SKM-1 treated with dmso at 0.1 percent for 144 hours (cell line): ENCODE data around the gene CHRNB1.
"Not testable (repeated sequence)": the region's sequence is repeated elsewhere in the genome, so short reads cannot be mapped to it uniquely, and the experiment has no call there.

Source experiments
- DNase-seq: peaks from one replicate; lab custom pipeline; 2025; ENCODE audit not compliant: unreplicated experiment; lab: John Stamatoyannopoulos, UW

CHRNB1 gene

DNA sequence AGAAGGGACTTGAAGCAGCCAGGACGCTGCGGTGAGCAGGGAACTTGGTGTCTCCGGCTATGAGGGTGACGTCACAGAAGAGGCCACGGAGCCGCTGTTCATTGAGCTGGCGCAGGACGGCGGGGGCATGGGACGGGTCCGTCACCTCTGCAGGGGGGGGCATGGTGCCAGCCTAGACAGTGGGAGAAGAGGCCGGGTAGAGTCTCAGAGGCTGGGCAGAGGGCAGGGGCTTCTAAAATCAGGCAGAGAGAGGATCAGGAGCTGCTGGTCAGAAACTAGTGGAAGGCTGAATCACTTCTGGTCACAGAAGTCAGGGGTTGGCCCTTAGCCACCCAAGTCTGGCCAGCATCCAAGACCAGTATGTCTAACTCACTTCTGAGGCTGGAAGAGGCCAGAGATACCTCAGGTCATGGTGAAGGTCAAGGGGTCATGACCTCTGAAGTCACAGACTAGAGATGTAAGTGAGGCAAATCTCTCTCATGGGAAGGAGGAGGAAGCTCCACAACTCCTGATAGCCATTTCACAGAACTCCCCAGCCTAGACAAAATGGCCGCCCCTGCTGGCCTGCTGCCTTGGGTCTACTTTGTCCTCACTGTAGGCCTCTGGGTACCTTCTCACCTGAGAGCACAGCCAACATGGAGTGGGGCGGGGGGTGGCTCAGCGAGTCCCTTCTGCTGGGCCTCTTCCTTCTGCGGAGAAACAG is 21.9 kb downstream of the CHRNB1 start:
- DNase-seq: no peak

GRCh38 chr17:7467498-7467897 is 22.6 kb downstream of the CHRNB1 start:
- no peak for DNase-seq

DNA sequence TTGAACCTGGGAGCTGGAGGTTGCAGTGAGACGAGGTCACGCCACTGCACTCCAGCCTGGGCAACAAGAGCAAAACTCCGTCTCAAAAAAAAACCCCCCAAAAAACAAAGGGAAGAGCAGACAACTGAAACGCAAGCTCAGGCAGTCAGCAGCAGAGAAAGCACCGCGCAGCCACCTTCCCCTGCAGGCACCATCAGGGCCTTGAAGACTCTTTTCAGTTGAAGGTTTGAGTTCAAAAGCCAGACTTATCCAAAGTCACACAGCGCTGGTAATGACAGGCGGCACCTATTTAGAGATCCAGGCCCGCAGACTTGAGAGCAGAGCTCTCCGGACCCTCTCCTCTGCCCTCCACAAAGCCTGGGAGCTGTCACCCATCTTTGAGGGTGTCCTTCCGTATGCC is 23.4 kb downstream of the CHRNB1 start:
- DNase-seq: no peak

DNA sequence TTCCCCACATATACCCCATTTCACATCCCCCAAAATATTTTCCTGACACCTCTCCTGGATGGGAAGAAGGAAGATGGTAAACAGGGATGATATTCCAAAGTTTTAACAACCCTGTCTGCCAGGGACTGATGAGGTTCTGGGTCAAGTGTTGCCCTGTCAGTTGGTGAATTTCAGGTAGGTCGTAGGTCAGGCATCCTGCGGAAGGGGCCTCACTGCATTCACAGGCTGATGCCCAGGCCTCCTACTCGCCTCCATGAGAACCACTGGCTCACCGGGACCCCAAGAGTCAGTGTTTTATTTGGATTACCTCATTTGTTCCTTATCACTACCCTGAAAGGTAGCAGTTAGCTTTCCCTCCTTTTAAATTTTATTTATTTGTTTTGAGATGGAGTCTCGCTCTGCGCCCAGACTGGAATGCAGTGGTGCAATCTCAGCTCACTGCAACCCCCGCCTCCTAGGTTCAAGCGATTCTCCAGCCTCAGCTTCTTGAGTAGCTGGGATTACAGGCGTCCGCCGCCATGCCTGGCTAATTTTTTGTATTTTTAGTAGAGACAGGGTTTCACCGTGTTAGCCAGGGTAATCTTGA is 24.0 kb downstream of the CHRNB1 start:
- DNase-seq: no peak

DNA sequence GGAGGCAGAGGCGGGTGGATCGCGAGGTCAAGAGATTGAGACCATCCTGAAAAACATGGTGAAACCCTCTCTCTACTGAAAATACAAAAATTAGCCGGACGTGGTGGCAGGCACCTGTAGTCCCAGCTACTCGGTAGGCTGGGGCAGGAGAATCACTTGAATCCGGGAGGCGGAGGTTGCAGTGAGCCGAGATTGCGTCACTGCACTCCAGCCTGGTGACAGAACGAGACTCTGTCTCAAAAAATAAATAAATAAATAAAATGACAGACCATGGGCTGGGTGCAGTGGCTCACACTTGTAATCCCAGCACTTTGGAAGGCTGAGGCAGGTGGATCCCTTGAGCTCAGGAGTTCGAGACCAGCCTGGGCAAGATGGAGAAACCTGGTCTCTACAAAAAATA is 25.0 kb downstream of the CHRNB1 start:
- DNase-seq: not testable (repeated sequence)

DNA sequence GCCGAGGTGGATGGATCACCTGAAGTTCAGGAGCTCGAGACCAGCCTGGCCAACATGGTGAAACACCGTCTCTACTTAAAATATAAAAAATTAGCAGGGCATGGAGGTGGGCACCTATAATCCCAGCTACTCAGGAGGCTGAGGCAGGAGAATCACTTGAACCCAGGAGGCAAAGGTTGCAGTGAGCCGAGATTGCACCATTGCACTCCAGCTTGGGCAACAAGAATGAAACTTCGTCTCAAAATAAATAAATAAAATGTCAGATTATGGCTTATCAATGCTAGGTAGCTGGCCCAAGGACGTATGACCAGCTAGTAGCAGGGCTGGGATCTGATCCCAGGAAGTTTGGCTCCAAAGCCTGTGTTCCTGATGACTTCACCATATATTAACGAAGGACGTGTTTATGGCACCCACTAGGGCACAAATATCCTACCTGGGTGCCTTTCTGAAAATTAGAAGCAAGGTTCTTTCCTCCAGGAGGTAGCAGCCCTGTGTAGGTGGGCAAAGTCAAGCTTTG is 25.7 kb downstream of the CHRNB1 start:
- DNase-seq: not testable (repeated sequence)

GRCh38 chr17:7471729-7472128 is 26.9 kb downstream of the CHRNB1 start:
- no peak for DNase-seq

DNA sequence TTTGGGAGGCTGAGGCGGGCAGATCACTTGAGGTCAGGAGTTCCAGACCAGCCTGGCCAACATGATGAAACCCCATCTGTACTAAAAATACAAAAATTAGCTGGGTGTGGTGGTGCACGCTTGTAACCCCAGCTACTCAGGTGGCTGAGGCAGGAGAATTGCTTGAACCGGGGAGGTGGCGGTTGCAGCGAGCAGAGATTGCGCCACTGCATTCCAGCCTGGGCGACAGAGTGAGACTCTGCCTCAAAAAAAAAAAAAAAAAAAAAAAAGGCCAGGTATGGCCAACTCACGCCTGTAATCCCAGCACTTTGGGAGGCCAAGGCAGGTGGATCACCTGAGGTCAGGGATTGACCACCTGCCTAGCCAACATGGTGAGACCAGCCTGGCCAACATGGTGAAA is 29.9 kb downstream of the CHRNB1 start:
- not testable (repeated sequence) for DNase-seq

GRCh38 chr17:7475764-7476422 is 31.0 kb downstream of the CHRNB1 start:
- no peak for DNase-seq

DNA sequence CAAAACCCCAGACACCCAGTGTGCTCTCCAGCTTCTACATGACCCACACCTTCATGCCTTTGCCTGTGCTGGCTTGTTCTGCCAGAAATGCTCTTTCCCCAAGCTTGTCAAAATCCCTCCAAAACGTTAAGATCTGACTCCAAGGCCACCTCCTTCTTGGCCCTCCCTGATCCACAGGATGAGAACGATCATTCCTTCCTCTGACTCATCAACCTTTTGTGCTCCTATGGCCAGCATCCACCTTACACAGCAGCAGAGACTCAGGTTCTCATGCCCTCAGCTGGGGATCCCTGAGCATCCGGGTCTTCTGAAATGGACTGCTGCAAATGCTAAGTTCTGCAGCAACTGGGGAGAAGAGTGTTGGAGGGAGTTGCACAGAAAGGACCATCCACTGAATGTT is 31.6 kb downstream of the CHRNB1 start:
- DNase-seq: no peak

DNA sequence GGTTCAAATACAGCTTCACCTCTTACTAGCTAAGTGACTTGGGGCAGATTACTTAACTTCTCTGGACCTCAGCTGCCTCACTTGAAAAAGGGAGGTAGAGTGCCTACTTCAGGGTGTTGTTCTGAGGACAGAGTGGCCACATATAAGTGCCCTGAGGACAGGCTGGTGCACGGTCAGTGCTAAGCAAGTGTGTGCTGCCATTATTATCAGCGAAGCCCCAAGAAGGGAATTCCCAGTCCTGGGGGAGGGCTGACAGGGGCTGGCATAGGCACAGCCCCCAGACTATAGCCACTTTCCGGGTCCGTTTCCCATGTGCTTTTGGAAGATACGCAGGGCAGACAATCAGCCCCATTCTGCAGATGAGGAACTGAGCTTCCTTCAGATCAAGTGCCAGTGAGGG is 32.1 kb downstream of the CHRNB1 start:
- no peak for DNase-seq

DNA sequence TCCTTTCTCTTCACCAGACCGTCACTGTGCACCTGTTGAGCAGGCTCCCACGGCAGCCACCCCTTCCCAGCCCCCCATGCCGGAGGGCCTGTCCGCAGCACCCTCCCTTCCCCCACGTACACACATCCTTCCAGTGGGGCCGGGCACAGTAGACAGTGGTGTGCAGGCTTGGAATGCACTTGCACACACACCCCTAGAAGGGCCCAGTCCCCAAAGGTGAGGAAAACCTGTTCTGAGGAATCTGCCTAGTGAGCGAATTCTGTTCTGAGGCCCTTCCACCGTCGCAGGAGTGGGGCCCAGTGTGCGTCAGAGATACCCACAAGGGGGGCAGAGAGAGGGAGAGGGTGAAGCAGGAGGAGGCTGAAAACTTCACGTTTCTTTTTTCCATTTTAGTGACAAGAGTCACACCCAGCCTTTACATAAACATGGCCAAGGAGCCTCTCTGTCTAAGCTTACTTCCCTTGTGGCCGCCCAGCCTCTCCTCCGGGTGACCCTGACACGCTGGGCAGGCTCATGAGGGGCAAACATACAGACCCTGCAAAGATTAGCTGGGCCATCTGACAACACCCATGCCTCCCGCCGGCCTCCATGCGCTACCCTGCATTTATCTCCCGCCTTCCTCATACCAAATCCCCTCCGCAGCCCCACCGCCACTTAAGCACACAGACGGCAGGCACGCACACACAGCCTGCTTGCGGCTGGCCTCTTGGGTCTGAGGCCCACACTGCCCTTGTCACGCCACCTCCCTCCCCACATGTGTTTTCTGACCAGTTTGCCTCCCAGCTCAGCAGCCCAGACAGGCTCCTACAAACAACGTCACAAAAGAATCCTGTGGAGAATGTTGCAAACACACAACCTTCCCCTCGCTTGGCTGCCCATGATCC is 32.8 kb downstream of the CHRNB1 start:
- DNase-seq: peak; percentile 16

DNA sequence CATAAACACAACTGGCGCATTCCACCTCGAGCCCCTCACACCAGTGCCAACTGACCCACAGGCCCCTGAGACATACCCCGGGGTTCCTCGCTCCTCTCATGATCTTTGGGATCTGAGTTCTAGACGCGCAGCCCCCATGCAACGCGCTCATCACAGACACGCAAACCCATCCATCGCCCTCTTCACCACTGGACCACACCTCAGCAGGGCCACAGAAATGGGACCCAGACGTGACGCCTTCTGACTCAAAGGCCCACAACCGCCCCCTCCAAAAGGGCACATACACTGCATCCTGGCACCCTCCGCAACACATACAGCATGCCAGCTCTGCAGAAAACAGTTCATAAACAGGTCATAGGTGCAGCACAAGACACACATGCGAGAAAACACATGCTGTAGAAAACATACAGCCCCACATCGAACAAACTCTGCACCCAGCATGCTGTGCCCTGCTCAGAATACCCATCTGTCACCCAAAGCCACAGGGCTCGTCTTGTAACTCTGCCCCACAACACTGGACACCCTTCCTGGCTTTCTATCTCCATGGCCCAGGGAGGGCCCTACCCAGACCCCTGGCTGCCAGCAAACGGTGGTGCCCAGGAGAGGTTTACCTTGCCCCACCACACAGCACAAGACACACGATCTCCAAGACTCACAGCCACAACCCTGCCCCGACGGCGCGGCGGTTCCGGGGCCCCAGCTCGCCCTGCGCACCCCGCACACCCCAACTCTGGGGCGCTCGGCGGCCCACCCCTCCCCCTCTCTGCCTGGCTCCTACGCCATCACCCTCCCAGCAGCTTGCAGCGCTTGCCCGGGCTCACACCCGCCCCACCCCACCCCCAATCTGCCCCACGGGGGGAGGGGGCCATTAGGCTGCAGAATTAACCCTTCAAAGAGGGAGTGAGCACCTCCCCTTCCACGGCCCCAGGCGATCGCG is 33.7 kb downstream of the CHRNB1 start:
- DNase-seq: no peak

DNA sequence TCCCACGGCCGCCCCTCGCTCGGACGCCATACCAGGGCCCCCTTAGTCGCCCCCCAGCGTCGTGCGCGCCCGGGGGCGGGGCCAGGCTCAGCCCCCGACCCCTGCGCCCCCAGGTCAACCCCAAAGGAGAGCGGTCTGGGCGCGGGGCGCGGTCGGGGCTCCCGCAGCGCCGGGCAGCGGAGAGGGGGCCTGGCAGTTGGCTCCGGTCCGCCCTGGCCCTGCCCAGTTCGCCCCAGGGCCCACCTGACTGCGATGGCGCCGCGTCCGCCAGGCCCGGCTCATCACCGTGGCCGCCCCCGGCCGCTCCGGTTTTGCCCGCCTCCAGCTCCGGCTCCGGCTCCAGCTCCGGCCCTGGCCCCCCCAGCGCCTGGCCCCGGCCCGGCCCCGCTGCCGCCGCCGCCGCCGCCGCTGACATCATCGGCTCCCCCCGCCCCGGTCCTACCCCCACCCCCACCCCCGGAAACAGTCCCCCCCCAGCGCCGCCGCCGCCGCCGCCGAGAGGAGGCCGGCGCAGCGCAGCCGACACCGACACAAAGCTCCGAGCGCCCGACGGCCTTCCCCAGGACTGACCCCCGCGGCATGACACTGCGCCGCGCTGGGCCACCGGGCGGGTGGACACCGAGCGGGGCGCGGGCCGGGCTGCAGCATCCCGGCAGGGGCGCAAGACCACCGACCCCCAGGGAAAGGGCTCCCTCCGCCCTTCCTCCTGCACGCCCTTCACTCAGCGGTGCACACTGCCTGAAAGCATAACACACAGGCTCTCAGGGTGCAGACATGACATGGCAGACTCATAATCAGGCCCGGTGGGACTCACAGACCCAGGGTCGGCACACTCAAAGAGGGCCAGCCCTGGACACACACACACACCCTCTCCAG is 34.6 kb downstream of the CHRNB1 start, which contains the start of gene ZBTB4:
TSS of gene ZBTB4 (minus strand) at position 419 of the 876 bp plus-strand sequence. CDS start 12,830 bp downstream, outside the sequence.
- DNase-seq: no peak

- DNase-seq: no peak
These were observed 35.2 kb downstream of the CHRNB1 start for GRCh38 chr17:7480089-7480384.

DNA sequence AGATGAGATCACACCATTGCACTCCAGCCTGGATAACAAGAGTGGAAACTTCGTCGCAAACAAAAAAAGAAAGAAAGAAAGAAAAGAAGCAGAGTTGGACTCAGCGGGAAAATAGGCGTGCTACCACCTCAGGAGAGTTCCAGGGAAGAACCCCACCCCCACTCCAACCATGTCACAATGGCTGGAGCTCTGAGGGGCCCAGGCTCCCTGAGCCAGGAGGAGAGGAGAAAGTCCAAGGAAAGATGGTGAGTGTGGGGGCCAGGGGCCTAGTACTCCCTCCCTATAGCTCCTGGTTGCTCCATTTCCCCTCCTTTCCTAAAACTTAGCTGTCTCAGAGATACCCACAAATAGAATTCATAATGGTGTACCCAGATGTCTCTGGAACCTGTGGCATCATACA is 36.4 kb downstream of the CHRNB1 start, which contains the start of gene SLC35G6:
TSS of gene SLC35G6 (plus strand) at position 172 of the 400 bp plus-strand sequence. CDS start at position 243, 71 bp downstream.
- DNase-seq: not testable (repeated sequence)

- DNase-seq: not testable (repeated sequence)
These were observed 37.2 kb downstream of the CHRNB1 start for GRCh38 chr17:7481842-7482741.

GRCh38 chr17:7482742-7483088 is 37.9 kb downstream of the CHRNB1 start:
- DNase-seq: not testable (repeated sequence)
